Measurements from ENCODE around the gene CSH2. TPM values are rescaled to one million over a fixed set of nuclear protein-coding genes. Genes with fewer than 3 reads are reported as not detected.
"Not testable (repeated sequence)": the region's sequence is repeated elsewhere in the genome, so short reads cannot be mapped to it uniquely, and the experiment has no call there.

Gene CSH2
- total RNA-seq, 4 donors from 2014 or later, result not detected

DNA sequence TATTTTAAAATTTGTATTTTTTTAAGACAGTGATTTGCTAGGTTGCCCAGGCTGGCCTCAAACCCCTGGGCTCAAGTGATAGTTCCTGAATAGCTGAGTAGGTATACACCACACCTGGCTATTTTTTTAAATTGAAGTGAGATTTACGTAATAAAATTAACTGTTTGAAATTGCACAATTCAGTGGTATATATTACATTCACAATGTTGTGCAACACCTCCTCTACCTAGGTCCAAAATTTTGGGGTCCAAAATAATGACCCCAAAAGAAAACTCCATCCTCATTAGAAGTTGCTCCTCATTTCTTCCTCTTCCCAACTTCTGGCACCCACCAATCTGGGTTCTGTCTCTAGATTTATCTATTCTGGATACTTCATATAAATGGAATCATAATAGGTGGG lies 28.0 kb downstream of the CSH2 start:
- Histone ChIP-seq H3K27me3 (peaks cover 0 to 3% of the 10 kb centered on the region in 2 donors), H3K36me3 (no peaks in the 10 kb centered on the region), H3K27ac (no peak overlapping the region), H3K4me3 (no peak overlapping the region), H3K9me3 (no peaks in the 10 kb centered on the region), H3K4me1 (peaks cover 5 to 8% of the 10 kb centered on the region in 2 donors)
- intact Hi-C loops (cut with DNase I; ENCODE audit: low total_unique reads), result loop anchor here (5.0 kb wide), 1 partner anchor 402 kb away; no protein-coding TSS in a partner anchor
- TF ChIP-seq POLR2A (IDR thresholded peaks at IDR 0.05), result no peak
- TF ChIP-seq, protein P1, sequence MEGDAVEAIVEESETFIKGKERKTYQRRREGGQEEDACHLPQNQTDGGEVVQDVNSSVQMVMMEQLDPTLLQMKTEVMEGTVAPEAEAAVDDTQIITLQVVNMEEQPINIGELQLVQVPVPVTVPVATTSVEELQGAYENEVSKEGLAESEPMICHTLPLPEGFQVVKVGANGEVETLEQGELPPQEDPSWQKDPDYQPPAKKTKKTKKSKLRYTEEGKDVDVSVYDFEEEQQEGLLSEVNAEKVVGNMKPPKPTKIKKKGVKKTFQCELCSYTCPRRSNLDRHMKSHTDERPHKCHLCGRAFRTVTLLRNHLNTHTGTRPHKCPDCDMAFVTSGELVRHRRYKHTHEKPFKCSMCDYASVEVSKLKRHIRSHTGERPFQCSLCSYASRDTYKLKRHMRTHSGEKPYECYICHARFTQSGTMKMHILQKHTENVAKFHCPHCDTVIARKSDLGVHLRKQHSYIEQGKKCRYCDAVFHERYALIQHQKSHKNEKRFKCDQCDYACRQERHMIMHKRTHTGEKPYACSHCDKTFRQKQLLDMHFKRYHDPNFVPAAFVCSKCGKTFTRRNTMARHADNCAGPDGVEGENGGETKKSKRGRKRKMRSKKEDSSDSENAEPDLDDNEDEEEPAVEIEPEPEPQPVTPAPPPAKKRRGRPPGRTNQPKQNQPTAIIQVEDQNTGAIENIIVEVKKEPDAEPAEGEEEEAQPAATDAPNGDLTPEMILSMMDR (IDR thresholded peaks at IDR 0.05), result no peak
- DNase-seq, result no peak

DNA sequence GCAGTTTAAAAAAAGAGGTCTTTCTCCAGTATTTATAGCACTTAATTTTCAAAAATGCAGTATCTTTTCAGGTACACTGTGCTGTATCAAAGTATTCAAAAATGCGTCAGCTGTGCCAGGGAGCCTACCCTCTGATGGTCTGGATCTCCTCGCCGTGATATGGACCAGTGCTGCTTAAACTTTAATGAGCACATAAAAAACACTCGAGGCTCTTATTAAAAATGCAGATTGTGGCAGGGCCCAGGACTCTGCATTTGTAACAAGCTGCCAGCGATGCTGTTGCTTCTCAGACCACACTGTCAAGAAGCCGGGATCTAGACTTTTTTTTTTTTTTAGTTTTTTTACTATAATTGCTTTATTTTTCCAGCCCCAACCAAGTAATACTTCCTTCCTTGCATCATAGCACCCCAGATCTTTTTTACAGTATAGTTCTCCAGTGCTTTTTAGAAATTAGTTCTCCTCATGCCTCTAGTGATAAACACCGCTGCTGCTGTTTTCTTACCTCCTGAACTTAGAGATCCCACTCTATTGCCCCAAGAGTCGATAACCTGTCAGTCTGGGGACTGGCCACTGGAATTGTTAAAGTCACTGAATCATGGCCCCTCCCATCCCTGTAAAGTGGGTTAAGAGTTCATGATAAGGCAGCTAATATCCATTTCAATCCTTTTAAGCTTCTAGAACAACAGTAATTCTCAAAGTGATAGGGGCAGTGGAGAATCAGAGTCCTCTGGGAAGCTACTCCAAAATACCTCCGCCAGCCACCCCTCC lies 29.4 kb downstream of the CSH2 start:
- Histone ChIP-seq H3K4me3 (peak overlapping the region in 1 of 2 donors; percentile 70), H3K4me1 (peaks cover 5 to 10% of the 10 kb centered on the region in 2 donors), H3K36me3 (no peaks in the 10 kb centered on the region), H3K27ac (peak overlapping the region; percentile 86 to 95), H3K9me3 (no peaks in the 10 kb centered on the region), H3K27me3 (peaks cover 0 to 3% of the 10 kb centered on the region in 2 donors)
- intact Hi-C loops (cut with DNase I; ENCODE audit: low total_unique reads), result no loop called here
- no peak for DNase-seq
- TF ChIP-seq POLR2A (IDR thresholded peaks at IDR 0.05), result no peak

DNA sequence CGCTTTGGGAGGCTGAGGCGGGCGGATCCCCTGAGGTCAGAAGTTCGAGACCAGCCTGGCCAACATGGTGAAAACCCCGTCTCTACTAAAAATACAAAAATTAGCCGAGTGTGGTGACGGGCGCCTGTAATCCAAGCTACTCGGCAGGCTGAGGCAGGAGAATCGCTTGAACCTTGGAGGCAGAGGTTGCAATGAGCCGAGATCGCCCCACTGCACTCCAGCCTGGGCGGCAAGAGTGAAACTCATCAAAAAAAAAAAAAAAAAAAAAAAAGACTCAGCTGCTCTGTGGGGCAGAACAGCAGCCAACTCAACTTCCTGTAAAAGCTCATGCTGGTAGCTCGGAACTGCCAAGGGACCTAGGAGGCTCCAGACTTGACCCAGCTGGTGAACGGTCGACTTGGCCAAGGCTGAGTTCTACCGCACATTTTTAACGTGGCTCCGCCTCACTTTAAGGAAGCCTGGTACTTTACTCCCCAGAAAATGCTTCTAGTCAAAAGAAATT lies 30.0 kb downstream of the CSH2 start:
- peak overlapping the region; percentile 58 to 70 for H3K4me3 ChIP-seq
- peak; percentile 52 to 58 for DNase-seq
- peak overlapping the region; percentile 86 to 95 for H3K27ac ChIP-seq
- intact Hi-C loops (cut with DNase I; ENCODE audit: low total_unique reads); H3K27me3 ChIP-seq; H3K36me3 ChIP-seq; H3K9me3 ChIP-seq: not testable (repeated sequence)
- H3K4me1 ChIP-seq, result peaks cover 5 to 11% of the 10 kb centered on the region in 2 donors

DNA sequence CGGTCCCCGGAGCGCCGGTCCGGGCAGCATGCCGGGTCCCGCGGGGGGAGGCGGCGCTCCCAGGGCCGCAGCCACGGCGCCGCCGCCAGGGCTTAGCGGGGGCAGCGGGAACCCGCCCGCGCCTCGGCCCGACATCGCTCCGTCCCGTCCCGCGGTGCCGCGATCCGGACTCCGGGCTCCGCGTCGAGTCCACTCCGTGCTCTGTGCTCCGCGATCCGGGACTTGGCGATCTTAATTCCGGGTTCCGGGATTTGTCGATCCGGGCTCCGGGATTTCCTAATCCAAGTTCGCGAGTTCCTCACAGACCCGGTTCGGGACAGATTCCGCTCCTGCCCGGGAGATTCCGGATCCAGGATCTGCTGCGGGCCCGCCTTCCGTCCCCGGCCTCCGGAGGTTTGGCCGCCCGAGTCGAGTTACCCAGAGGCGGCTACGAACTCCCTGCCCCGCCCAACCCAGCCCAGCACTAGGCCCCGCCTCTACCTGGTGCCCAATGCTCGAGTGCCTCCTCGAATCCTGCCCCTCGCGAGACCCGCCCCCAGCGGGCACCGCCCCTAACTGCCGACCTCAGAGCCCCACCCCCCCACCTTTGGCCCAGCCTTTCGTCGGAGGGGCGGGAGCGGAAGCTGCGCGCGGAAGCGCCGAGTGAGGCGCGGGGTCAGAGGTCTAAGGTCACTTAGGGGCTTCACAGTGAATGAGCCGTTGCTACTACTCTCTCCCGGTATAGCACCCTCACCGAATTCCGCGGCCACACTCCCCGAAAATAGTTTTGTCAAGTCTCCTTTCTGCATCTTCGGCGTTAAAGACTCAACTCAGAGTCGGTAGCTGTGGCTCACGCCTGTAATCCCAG lies 30.7 kb downstream of the CSH2 start, which contains the start of gene SMARCD2:
SMARCD2 (minus strand) TSS at position 146 of the 847 bp plus-strand sequence; CDS start at position 135, 11 bp downstream.
- Histone ChIP-seq H3K9me3 (no peaks in the 10 kb centered on the region), H3K4me1 (peaks cover 11 to 14% of the 10 kb centered on the region in 2 donors), H3K36me3 (no peaks in the 10 kb centered on the region), H3K27me3 (peaks cover 0 to 3% of the 10 kb centered on the region in 2 donors), H3K27ac (peak within 1 kb of the TSS; percentile 86 to 95), H3K4me3 (peak within 1 kb of the TSS; percentile 58 to 70)
- intact Hi-C loops (cut with DNase I; ENCODE audit: low total_unique reads), result no loop called here
- DNase-seq, result peak; percentile 98 to 99
- TF ChIP-seq, protein P1 (IDR thresholded peaks at IDR 0.05), result peak in 2 of 4 experiments; percentile 46 to 80
- TF ChIP-seq POLR2A (IDR thresholded peaks at IDR 0.05), result peak; percentile 72 to 98

DNA sequence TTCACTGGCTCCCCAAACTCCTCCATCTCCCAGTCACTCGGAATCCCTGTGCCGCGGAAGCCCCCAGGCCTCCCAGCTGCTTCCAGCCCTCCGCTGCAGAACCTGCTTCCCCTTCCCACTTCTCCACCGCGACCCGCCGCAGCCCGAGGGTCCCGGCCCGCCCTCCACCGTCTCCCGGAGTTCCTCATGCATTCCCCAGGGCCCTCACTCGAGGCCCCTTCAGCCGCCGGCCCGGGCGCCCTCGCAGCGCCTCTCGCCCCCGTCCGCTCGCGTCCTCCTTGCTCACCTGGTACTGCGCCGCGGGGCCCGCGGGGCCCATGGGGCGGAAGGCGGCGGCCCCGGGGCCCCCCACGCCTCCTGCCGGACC lies 31.3 kb downstream of the CSH2 start:
- DNase-seq, result peak; percentile 40 to 51
- H3K9me3 ChIP-seq, result no peaks in the 10 kb centered on the region
- peak overlapping the region; percentile 86 to 95 for H3K27ac ChIP-seq
- H3K4me1 ChIP-seq, result peaks cover 14 to 17% of the 10 kb centered on the region in 2 donors
- peaks cover 0 to 3% of the 10 kb centered on the region in 2 donors for H3K27me3 ChIP-seq
- H3K36me3 ChIP-seq, result no peaks in the 10 kb centered on the region
- intact Hi-C loops (cut with DNase I; ENCODE audit: low total_unique reads), result no loop called here
- TF ChIP-seq, protein P1 (IDR thresholded peaks at IDR 0.05), result no peak
- TF ChIP-seq POLR2A (IDR thresholded peaks at IDR 0.05), result no peak
- peak overlapping the region; percentile 58 to 70 for H3K4me3 ChIP-seq
